Right lobe of liver (tissue), 4 donors: ENCODE measurements around the gene AMOTL2.

ENCODE experiments used
- CTCF ChIP-seq, 4 donors: fragments of 200-600 bp in 3 of 4; fragments of 450-650 bp in 1 of 4; IDR thresholded peaks; one replicate each; pipeline versions ENCODE4 v1.5.1 to v1.8.0; 2016 to 2022; ENCODE audit warnings: antibody characterized with exemption in 4 of 4, mild to moderate bottlenecking in 2 of 4
- POLR2A ChIP-seq: fragments of 450-650 bp; IDR thresholded peaks from one replicate; pipeline ENCODE4 v1.6.1; 2017; ENCODE audit warnings: antibody characterized with exemption, mild to moderate bottlenecking
- donor health status: DM: no; HTN: no; CAD: no.
- donor health status: DM: no; HTN: no; CAD: no.
- donor health status: DM: no; HTN: yes; CAD: no.

- TF ChIP-seq CTCF (IDR thresholded peaks at IDR 0.05) (no peak), POLR2A (no peak)
Measured at GRCh38 chr3:134381076-134381475, 6.8 kb upstream of the AMOTL2 start.
